VCaP (cell line): ENCODE data around the gene SPSB1.

Experiments used
- H3K27ac ChIP-seq: fragments of 450-650 bp; 2 replicates; pipeline ENCODE4 v1.5.1; 2017
- CTCF ChIP-seq: fragments of 450-650 bp; conservative IDR thresholded peaks from 2 replicates; pipeline ENCODE4 v1.5.1; 2017; ENCODE audit warnings: mild to moderate bottlenecking, moderate library complexity

The SPSB1 gene

GRCh38 chr1:9410737-9411297 is 118.1 kb downstream of the SPSB1 start:
- TF ChIP-seq CTCF: no peak
- H3K27ac ChIP-seq: no peak overlapping the region

- TF ChIP-seq CTCF: no peak
- H3K27ac ChIP-seq: no peak overlapping the region
Measured at GRCh38 chr1:9413071-9413876, 120.6 kb downstream of the SPSB1 start.

- no peak overlapping the region for H3K27ac ChIP-seq
- no peak for TF ChIP-seq CTCF
Measured at GRCh38 chr1:9413877-9414213, 121.2 kb downstream of the SPSB1 start.

- H3K27ac ChIP-seq: no peak overlapping the region
- TF ChIP-seq CTCF: no peak
Measured at GRCh38 chr1:9416506-9416905, 123.8 kb downstream of the SPSB1 start.

DNA sequence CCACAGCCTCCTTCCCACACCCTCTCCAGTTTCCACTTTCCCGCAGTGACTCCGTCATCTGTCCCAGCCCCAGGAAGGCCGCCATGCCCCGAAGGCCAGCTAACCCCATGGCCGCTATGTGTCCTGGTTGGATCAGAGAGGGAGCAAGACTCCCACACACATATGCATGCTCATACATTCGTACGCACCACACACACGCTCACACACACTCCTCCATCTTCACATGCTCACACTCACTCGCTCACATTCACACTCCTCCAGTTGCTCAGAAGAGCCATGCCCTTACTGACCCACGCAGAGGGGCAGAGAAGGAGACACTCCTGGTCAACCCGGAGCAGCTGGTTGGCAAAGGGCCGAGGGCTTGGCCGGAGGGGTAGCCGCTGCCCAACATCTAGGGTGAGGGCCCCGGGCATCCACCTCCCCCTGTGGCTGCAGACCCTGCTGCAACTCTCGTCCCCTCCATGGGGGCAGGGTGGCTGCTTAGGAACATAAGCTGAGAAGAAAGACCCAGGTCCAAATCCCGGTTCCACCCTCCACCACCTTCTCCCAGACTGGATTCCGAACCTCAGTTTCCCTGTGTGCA is 124.3 kb downstream of the SPSB1 start:
- TF ChIP-seq CTCF: no peak
- H3K27ac ChIP-seq: no peak overlapping the region

- TF ChIP-seq CTCF: no peak
- no peak overlapping the region for H3K27ac ChIP-seq
Measured at GRCh38 chr1:9417695-9418094, 125.0 kb downstream of the SPSB1 start.

GRCh38 chr1:9418851-9419250 is 126.2 kb downstream of the SPSB1 start:
- no peak overlapping the region for H3K27ac ChIP-seq
- no peak for TF ChIP-seq CTCF
